HG02759 (cell line): ENCODE results near the gene PPP2R5A.
A peak's percentile ranks its signal among the peaks of the same experiment; 100 is the strongest.
"Not testable (repeated sequence)": the region's sequence is repeated elsewhere in the genome, so short reads cannot be mapped to it uniquely, and the experiment has no call there.

Experiments
- ATAC-seq: cut with Tn5 transposase; IDR thresholded peaks from one replicate; pipeline ENCODE4 v1.9.1; 2021; ENCODE audit warnings: mild to moderate bottlenecking, moderate library complexity; ENCODE audit not compliant: unreplicated experiment

The PPP2R5A gene

DNA sequence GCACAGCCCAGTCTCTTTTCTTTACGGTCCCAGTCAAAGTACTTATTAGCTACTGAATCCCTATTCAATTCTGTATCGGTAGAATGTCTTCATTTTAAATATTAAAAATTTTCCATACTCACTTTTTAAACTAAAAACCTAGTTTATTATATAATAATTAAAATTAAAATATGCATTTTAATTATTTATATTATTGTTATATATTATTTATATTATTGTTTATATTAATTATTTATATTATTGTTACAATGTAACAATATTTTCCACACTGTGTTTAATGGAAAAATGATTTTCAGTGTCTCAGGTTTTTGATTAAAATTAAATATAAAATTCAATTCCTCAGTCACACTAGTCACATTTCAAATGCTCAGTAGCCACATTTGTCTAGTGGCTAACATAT lies 18.2 kb upstream of the PPP2R5A start:
- ATAC-seq: no peak

DNA sequence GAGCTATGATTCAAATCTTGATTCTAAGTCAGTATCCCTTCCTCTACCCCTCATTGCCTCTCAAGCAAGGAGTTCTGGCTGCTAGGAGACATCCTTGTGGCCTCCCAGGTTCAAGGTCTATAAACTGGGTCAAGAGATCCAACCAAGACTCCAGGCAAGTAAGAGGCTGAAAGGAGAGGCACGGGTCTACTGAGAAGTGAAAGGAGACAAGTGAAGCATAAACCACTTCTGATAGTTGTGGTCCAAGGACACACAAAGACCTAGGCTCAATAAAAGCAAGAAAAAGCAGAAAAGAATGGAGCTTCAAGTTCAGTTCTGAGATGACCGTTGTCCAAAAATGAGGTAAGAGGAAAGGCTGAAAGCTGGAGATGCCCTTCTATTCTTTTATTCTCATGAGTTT lies 17.8 kb upstream of the PPP2R5A start:
- ATAC-seq: no peak

DNA sequence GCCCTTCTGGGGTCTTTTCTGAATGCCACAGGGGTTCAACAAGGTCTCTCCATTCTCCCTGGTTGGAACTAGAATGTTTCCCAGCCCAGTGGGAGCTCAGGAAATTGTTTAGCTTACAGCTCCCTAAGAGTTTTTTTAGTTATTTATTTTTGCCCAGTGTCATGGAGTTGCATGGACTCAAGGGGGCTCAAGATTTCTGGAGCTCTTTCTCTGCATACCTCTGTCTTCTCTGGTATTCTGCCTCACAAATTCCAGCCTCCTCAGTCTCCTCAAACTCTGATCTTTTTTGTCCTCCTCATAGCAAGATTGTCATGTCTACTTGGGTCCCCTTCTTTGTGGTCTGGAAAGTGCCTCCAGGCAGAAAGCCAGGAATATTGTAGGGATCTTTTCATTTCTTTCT lies 15.9 kb upstream of the PPP2R5A start:
- no peak for ATAC-seq

DNA sequence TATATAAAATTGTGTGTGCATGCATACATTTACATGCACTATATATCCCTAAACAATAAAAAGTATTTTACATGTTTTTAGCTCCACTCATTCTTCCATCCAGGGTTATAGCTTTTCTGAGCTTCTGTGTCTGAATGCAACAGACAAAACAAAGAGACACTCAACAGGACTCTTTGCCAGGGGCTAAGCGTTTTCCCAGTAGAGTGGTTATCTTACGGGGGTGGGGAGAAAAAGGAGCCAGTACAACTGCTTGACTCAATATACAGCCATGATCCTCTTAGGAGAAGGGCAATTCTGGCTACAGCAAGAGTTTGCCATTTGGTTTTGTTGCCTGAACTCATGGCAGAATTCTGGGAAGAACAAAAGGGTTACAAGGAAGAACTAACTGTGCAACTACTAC lies 14.6 kb upstream of the PPP2R5A start:
- no peak for ATAC-seq

DNA sequence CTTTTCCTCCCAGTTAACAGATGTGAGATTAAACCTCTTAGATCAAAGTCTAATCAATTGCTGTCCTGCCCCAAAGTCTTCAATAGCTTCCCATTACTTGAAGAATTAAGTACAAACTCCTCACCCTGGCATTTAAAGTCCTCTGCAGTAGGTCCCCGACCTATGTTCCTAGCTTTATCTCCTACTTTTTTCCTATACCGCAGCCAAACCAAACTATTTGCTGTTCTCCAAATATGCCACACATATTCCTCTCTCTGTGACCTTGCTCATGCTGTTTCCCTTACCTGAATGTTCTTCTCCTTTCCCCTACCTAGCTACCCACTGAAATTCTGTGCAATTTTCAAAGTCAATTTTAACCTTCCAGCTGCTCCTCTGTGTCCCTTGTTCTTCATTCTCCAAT lies 14.0 kb upstream of the PPP2R5A start:
- ATAC-seq: no peak

DNA sequence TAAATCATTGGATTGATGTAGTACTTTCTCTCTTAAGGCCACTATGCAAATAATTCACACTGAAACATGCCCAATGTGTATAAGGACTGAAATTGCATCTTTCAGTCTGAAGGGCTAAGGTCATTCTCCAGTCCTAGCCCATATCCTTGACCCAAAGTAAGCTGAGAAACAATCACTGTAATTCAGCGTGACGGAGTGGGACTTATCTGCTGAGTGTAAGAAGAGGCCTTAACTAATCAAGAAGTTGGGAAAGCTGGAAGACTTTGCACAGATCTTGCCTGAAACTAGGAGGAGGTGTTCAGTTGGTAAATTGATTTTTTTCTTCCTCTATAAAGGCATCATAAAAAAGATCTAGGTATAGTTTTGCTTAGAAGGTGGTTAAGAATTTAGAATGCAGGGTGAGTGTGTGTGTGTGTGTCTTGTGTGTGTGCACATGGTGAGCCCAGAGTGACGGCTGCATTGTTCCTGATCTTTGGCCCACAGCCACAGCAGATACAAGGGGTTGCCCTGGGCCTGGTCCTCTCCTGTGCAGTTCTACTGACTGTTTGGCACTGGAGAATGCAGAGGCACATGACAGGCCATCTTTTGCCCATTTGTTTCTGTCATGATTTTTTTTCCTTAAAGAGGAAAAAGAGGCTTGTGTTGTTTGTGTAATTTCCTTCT lies 13.3 kb upstream of the PPP2R5A start:
- no peak for ATAC-seq

DNA sequence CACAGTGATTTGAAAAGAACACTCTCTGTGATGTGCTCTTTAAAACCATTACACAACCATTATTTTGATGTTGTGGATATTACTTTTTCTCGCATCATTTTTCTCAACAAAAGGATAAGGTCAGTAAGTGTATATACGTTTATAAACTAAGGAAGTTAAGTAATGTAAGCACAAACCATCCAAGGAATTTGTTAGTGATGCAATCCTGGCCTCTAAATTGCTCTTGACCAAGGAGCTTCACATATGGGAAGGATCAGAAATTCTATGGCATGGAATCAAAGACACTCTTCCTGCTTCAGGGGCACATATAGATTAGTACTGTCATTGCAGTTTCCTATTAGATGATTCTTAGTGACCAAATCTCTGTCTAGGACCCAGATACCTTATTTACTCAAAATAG lies 3.6 kb upstream of the PPP2R5A start:
- ATAC-seq: no peak

DNA sequence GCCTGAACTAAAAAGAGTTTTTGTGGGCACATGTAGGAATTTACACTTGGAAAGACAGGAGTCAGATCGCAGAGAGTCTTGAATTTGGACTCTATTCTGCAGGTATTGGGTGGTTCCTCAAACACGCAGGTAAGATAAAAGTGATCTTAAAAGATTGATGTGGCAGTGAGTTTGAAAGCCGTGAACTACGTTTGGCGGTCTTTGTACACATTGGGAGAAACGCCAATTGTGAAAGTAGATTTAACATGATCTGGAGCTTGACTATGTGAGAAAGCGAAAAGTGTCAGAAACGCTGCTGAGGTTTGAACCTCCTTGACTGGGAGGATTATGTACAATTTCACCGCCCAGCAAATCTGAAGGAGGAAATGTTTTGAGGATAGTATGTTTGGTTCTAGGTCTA lies 1.5 kb upstream of the PPP2R5A start:
- no peak for ATAC-seq

DNA sequence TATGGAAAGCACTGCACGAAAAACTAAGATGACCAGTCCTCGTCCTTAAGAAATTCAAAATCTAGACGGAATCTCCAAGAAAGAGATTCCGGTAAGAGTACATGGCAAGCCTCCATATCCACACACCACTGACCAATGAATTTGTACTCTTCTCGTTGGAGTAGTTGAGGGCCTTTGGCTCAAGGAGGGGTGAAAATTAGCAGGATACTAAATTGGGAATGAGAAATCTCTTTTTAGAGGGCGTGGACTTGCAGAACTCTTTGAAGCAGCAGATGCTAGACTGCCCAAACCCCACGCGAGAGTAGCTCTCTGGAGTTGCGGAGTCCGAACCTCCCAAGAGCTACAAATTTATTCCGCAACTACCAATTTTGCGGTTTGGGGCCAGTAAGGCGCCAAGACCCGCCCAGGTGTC lies 872 bp upstream of the PPP2R5A start:
- ATAC-seq: no peak

DNA sequence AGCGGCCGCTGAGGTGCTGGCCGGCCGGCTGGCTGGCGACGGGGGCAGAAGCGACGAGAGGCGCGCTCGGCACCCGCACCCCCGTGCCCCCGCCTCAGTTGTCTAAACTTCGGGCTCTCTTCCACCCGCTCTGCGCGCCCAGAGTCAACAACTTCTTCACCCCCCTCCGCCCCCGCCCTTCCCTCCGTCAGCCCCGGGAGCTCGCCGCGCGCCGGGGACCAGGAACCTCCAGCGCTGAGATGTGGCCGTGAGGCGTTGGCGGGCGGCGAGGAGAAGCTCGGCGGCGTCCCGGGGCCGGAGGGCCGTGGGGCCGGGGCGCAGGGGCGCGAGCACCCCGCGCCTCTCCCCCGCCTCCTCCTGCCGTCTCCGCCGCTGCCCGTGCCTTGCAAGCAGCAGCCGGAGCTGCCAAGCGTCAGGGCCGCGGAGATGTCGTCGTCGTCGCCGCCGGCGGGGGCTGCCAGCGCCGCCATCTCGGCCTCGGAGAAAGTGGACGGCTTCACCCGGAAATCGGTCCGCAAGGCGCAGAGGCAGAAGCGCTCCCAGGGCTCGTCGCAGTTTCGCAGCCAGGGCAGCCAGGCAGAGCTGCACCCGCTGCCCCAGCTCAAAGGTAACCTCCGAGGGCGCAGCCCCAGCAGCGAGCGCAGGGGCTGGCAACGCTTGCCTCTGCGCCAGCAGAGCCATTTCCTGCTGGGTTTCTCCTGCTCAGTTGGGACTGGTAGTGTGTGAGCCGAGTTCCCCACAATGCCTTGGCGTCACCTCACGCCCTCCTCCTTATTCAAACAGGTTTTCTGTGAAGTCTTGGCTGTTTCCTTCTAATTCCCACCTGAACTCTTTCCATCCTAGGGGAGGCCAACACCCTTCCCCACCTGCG lies 710 bp downstream of the PPP2R5A start:
- ATAC-seq: peak; percentile 21

DNA sequence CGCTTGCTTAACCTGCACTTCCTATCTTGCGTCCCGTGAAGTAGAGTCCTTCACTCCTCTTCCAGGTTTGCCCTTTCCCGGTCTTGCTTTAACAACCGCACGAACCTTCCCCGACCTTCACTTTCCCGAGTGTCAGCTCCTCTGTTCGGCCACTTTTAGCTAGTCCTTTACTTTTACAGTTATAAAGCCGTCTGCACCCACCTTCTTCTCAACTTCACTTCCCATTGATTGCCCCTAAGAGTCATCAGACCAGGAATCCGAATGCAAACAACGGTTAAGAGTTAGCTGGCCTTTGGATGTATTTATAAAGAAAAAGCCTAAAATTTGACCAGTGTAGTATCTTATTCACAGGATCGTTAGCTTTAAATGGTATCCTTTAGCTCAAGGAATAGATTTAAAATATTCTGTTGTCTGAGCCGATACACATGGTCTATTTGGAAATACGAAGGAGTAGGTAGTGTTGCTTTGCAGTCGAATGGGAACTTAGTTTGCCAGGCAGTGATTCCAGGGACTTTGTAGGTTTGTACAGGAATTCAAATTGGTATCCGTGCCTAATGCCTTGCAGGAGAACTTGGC lies 1.4 kb downstream of the PPP2R5A start:
- no peak for ATAC-seq

DNA sequence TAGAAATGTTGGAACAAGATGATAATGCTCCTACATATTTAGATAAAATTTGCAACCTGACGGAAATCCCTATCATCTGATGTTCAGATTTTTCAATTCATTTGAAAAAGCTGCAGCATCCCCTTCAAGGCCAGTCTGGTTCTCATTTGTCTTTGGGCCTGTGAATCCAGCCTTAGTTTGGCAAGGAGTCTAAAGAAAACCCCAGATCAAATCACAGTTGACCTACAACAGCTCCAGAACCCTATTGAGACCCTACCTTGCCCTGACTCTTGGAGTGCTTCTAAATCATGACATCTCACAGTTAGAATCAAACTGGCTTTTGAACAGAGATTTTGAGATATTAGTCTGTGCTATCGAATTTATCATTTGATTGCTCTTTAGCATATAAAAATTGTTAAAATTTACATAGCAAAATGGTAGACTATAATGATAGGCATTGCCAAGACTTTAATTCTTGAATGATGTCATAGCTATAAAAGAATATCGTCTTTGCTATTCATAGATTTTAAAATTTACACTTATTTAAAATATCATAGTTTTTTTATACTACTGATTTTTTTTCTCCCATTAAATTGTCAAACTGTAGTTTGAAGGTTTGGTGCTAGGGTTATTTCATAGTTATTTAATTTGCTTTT lies 2.2 kb downstream of the PPP2R5A start:
- ATAC-seq: no peak

DNA sequence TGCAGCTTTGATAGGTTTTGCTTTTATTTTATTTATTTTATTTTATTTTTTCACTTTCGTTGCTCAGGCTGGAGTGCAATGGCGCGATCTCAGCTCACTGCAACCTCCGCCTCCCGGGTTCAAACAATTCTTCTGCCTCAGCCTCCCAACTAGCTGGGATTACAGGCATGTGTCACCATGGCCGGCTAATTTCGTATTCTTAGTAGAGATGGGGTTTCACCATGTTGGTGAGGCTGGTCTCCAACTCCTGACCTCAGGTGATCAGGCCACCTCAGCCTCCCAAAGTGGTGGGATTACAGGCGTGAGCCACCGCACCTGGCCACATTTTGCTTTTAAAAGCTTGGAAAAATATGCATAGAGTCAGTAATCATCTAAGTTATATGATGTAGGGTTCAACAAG lies 2.8 kb downstream of the PPP2R5A start:
- ATAC-seq: not testable (repeated sequence)

DNA sequence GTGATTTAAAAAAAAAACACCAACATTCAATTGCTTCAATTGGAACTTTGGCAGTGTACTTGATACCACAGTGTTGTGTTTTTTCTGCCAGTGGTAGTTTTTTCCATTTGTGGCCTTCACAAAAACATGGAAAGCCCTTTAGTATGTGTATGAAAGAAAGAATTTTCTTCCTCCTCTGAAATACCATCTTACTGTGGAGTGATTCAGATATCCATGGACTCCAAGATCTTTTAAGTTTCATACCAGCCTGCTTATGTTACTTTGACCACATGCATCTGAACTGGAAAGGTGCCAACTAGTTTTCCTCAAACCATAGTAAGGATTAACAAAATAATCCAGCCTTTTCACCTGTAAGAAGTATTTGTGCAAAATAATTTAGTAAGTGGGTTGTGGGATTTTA lies 3.4 kb downstream of the PPP2R5A start:
- ATAC-seq: no peak

DNA sequence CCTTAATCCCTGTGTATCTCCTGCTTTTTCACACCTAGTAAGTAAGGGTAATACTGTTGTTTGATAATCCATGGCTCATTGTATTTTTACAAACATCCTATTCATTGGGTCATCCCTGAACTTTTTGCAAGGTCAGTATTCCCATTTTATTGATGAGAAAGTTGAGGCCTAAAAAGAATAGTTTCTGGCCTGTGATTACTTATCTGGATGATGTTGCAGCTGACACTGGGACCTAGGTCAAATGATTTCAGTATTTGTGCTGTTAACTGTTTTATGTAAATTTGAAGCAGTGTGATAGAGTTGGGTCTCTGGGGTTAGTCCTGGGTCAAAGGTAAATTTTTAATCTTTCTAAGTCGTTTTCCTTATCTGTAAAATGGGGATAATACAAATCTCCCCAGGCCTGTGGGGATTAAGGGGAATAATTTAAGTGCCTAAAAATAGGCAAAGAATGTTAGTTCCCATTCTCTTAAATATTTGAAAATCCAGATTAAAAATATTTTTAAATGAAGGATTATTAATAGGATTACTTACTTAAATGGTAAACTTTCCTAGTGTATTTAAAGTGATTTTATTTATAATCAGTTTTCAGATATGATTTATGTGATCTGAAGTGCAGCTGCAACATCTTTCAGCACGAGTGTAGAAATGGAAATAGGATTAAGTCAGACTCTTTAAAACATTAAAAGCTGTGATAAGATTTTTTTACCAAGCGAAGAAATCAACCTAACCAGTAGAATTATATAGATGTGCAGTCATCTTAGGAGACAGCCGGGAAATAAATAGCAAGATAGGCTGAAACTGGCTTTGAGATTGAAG lies 4.3 kb downstream of the PPP2R5A start:
- no peak for ATAC-seq

DNA sequence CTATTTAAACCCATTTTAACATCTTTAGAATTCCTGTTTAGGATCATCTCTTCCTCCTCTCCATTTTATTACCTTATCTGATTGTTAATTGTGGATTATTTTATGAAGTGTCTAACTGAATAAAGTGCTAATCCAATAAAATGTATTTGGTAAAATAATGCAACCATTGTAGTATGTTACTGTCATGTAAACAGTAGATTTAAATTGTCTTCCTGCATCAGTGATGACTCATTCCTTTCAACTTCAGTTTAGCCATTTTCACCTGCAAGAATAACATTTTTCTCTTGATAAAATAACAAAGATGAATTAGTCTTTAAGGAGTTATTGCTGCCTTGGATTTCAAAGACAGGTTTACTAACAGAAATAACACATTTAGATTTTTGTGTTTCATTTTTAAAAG lies 5.4 kb downstream of the PPP2R5A start:
- no peak for ATAC-seq

DNA sequence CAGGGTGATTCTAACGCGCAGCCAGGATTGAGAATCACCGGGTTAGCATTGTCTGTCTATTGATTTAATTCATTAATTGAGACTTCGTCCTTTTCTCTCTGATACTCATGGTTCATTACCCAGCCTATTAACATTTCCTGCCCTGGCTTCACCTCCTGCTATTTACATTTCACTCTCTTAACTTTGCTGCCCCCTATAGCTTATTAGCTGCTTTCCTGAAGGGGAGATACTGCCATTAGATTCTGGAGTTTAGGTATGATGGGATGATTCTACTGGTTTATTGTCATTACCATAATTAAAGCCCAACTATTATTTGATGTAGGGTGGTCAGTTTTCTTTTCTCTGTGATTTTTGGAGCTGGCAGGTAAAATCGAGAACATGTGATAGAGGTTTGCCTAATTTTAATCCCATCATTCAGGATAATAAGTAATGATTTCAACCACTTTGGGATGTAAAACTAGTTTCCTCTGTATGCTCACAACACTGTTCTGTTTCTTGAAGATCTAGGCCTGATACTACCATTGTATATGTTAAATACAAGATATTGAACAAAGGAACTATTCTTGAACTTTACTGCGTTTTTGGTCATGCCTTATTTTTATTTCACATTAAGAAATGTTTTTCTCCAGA lies 6.4 kb downstream of the PPP2R5A start:
- ATAC-seq: peak; percentile 56

DNA sequence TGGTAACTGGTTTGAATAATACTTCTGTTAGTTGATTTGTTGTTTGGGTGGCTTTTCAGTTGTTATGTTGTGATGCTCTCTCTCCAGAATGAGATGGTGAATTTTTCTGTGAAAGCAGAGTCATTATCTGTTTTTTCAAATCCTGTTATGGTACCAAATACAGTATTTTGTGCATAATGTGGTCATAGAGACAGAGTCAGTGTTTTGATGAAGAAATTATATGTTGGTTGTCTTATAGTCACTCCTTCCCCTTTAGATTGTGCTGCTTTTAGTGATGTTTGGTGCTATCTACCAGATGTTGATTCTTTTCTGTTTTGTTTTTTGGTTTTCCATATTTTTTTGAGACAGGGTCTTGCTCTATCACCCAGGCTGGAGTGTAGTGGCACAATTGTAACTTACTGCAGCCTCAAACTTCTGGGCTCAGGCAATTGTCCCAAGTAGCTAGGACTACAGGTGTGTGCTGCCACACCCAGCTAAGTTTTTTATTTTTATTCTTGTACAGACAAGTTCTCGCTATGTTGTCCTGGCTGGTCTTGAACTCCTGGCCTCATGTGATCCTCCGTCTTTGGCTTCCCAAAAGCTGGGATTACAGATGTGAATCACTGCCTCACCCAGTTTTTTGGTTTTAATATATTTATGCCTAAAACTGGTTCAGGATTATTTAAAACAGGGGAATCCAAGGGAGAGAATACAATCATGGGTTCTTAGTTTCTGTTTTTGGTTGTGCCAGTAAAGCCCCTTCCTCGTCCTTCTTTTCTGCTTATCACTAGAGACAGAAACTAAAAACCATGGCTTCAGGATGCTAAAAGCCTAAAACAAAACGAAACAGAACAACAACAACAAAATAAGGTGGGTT lies 7.3 kb downstream of the PPP2R5A start:
- no peak for ATAC-seq

DNA sequence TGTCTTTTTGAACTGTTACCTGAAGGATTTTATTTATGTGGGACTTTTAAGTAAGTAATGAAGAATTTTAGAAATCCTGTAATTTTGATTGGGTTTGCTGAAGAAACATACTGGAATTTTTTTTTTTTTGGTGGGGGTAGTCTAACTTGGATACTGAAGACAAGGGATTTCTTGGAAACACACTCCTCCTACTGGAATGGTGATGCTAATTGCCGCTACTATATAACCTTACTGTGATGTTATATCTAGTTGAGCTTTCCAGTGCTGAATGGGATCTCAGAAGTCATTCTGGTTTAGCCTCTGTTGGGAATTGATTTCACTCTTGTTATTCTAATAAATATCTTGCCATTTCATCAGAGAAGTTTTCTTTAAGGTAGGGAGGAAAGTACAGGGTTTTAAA lies 8.4 kb downstream of the PPP2R5A start:
- ATAC-seq: no peak
